ENCODE results near the gene GNAL. TPM values are rescaled to one million over a fixed set of nuclear protein-coding genes. Genes with fewer than 3 reads are reported as not detected.

The GNAL gene
- total RNA-seq, 1 donor from 2014 or later, result 1.1 TPM

DNA sequence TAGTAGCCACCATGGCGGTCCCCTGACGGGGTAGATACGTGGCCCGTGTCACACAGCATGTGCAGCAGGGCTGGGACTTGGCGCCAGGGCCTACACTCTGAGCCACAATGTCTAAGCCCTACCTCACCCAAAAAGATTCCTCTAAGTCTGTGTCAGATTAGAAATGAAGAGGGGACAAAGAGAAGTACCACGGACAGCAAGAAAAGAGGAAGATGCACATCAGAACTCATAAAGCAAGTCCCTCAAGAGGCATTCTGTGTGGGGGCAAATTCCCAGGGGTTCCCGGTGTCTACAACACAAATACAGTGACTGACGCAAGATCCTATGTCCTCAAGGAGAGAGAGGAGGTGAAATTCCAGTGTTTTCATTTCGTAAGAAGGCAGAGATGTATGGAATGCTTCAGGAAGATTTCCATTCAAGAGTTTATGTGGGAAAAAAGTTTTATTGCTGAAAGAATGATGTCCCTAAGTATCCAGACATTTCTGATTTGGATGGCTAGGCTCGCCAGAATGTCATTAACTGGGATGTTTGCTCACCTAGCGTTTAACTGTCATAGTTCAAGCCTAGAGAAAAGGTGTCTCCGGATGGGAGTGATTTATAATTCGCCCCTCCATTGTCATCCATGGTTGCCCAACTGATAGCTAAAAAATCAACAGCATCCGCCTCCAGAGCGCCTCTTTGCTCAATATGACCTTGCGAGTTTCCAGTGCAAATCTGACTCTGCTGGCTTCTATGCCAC lies 86.5 kb downstream of the GNAL start:
- H3K4me3 ChIP-seq, result no peak overlapping the region
- TF ChIP-seq, protein P1, sequence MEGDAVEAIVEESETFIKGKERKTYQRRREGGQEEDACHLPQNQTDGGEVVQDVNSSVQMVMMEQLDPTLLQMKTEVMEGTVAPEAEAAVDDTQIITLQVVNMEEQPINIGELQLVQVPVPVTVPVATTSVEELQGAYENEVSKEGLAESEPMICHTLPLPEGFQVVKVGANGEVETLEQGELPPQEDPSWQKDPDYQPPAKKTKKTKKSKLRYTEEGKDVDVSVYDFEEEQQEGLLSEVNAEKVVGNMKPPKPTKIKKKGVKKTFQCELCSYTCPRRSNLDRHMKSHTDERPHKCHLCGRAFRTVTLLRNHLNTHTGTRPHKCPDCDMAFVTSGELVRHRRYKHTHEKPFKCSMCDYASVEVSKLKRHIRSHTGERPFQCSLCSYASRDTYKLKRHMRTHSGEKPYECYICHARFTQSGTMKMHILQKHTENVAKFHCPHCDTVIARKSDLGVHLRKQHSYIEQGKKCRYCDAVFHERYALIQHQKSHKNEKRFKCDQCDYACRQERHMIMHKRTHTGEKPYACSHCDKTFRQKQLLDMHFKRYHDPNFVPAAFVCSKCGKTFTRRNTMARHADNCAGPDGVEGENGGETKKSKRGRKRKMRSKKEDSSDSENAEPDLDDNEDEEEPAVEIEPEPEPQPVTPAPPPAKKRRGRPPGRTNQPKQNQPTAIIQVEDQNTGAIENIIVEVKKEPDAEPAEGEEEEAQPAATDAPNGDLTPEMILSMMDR (IDR thresholded peaks at IDR 0.05; ENCODE audit: borderline replicate concordance), result no peak
- intact Hi-C loops (cut with micrococcal nuclease), result no loop called here
- no peaks in the 10 kb centered on the region for H3K36me3 ChIP-seq
- H3K27me3 ChIP-seq (ENCODE audit: low read depth), result peaks cover 4% of the 10 kb centered on the region
- no peak for DNase-seq
- no peak overlapping the region for H3K27ac ChIP-seq (replicated peaks)
- no peaks in the 10 kb centered on the region for H3K4me1 ChIP-seq
- H3K9me3 ChIP-seq (replicated peaks), result no peaks in the 10 kb centered on the region

DNA sequence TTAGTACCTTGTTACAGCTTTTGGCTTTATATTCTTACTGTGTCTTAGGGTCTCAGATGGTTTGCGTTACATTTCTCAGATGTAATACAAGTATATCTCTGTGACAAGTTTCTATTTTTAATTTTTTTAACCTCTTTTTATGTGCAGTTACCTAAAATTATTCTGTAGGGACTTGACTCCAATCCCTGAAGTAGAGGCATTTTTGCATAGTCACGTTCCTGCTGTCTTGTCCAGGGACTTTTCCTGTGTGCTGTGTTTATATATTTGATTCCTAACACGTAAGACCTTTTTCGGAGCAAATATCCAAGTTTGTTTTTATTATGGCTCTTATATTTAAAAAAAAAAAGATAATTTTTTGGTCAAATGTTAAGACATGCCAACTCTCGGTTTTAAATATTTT lies 91.0 kb downstream of the GNAL start:
- H3K4me1 ChIP-seq, result no peaks in the 10 kb centered on the region
- DNase-seq, result no peak

DNA sequence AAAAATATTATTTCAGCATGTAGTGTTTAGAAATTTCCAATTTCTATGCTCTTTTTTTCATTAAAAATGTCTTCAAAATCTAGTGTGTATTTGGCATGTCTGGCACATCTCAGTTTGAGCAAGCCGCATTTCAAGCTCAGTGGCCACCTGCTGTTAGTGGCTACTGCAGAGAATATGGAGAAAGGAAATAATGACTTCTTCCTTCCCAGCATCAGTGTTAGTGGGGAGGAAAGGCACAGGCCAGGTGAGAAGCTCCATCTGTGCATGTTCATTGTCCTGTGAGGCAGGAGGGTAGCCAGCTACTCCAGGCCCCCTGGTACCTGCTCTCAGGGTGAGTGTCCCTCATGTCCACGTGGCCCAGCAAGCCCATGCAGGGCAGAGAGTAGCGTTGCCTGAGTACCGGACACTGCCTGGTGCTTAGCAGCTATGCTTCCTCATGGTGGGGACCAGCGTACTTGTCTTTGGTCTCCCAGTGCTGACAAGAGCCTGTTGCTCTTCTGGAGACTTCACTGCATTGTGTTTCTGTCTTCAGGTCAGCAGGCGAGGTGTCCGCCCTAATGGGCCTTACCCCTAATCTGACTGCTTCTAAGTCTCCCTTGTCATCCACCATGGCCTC lies 94.8 kb downstream of the GNAL start:
- intact Hi-C loops (cut with micrococcal nuclease), result no loop called here
- Histone ChIP-seq H3K4me1 (no peaks in the 10 kb centered on the region), H3K27me3 (ENCODE audit: low read depth) (peaks cover 9% of the 10 kb centered on the region), H3K27ac (replicated peaks) (no peak overlapping the region), H3K4me3 (no peak overlapping the region), H3K9me3 (replicated peaks) (no peaks in the 10 kb centered on the region), H3K36me3 (no peaks in the 10 kb centered on the region)
- no peak for DNase-seq
- TF ChIP-seq, protein P1 (IDR thresholded peaks at IDR 0.05; ENCODE audit: borderline replicate concordance), result no peak

More for the DNA sequence above, 91.0 kb downstream of the GNAL start:
- peaks cover 4% of the 10 kb centered on the region for H3K27me3 ChIP-seq (ENCODE audit: low read depth)
- no peaks in the 10 kb centered on the region for H3K36me3 ChIP-seq
- TF ChIP-seq, protein P1 (IDR thresholded peaks at IDR 0.05; ENCODE audit: borderline replicate concordance), result no peak
- intact Hi-C loops (cut with micrococcal nuclease), result no loop called here
- H3K4me3 ChIP-seq, result no peak overlapping the region
- H3K27ac ChIP-seq (replicated peaks), result no peak overlapping the region
- no peaks in the 10 kb centered on the region for H3K9me3 ChIP-seq (replicated peaks)

DNA sequence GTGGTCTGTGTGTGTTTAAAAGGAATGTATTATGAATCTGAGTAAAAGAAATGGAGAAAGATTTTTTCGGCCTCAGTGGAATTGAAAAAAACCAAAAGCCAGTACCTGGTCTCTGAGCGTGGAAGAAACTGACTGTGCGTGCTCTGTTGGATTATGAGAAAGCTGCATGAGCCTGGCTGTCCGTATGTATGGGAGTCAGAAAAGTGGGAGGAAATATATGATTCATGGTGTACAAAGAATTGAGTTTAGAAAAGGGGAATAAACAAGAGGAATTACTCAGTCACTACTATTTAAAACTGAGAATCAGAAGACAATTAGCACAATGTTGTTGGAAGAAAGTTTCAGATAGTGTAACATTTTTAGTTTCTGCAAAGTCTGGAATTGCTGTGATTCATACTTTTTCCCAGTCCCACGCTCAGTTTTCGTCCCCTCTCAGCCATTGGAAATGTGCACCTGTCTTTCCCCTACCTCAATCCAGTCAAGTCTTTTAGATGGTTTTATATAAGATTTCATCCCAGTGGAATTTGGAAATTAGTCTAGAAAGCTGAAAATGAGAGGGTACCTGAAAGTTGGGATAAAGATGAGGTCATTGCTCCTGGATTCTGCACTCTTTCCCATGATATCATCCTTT lies 95.7 kb downstream of the GNAL start:
- H3K27ac ChIP-seq (replicated peaks), result no peak overlapping the region
- H3K4me1 ChIP-seq, result no peaks in the 10 kb centered on the region
- no peak overlapping the region for H3K4me3 ChIP-seq
- no peak for DNase-seq
- H3K9me3 ChIP-seq (replicated peaks), result no peaks in the 10 kb centered on the region
- H3K27me3 ChIP-seq (ENCODE audit: low read depth), result peaks cover 9% of the 10 kb centered on the region
- intact Hi-C loops (cut with micrococcal nuclease), result no loop called here
- TF ChIP-seq, protein P1 (IDR thresholded peaks at IDR 0.05; ENCODE audit: borderline replicate concordance), result no peak
- H3K36me3 ChIP-seq, result no peaks in the 10 kb centered on the region

DNA sequence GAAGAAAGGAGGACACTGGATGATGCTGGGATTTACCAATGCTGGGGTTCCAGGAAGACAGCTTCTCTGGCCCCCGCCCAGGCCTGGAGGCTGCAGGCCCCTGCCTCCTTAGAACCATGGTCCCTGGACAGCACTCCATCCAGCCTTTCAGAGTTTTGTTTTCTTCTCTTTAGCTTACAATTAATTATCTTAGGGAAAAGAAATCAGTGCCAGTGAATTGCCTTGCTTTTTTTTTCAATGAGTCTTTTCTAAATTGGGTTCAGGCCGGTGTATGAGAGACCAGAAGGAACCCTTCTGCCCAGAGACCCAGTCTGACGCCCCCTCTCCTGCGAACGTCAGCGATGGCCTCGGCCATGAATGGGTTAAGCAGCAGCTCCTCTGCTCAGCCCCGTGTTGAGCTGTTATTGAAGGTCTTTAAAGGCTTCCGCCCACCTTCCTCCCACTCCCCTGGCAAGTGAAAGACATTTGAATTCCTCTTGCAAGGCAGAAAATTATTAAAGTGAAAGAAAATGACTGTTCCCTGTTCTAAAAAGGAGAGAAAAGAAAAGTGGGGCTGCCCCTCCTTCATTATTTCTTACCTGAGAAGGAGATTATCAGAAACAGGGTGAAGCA lies 96.5 kb downstream of the GNAL start:
- no peaks in the 10 kb centered on the region for H3K9me3 ChIP-seq (replicated peaks)
- H3K4me3 ChIP-seq, result no peak overlapping the region
- no peaks in the 10 kb centered on the region for H3K36me3 ChIP-seq
- peaks cover 9% of the 10 kb centered on the region for H3K27me3 ChIP-seq (ENCODE audit: low read depth)
- intact Hi-C loops (cut with micrococcal nuclease), result no loop called here
- DNase-seq, result no peak
- TF ChIP-seq, protein P1 (IDR thresholded peaks at IDR 0.05; ENCODE audit: borderline replicate concordance), result no peak
- H3K4me1 ChIP-seq, result no peaks in the 10 kb centered on the region
- H3K27ac ChIP-seq (replicated peaks), result no peak overlapping the region

All from left ventricle myocardium inferior (tissue), 1 donor.